GM19455 (cell line): ENCODE data around the gene SMPD4.
A peak's percentile ranks its signal among the peaks of the same experiment; 100 is the strongest.
"Not testable (repeated sequence)": the region's sequence is repeated elsewhere in the genome, so short reads cannot be mapped to it uniquely, and the experiment has no call there.

Experiments used
- ATAC-seq: cut with Tn5 transposase; IDR thresholded peaks from one replicate; pipeline ENCODE4 v1.9.1; 2021; ENCODE audit not compliant: unreplicated experiment

The SMPD4 gene, protein sequence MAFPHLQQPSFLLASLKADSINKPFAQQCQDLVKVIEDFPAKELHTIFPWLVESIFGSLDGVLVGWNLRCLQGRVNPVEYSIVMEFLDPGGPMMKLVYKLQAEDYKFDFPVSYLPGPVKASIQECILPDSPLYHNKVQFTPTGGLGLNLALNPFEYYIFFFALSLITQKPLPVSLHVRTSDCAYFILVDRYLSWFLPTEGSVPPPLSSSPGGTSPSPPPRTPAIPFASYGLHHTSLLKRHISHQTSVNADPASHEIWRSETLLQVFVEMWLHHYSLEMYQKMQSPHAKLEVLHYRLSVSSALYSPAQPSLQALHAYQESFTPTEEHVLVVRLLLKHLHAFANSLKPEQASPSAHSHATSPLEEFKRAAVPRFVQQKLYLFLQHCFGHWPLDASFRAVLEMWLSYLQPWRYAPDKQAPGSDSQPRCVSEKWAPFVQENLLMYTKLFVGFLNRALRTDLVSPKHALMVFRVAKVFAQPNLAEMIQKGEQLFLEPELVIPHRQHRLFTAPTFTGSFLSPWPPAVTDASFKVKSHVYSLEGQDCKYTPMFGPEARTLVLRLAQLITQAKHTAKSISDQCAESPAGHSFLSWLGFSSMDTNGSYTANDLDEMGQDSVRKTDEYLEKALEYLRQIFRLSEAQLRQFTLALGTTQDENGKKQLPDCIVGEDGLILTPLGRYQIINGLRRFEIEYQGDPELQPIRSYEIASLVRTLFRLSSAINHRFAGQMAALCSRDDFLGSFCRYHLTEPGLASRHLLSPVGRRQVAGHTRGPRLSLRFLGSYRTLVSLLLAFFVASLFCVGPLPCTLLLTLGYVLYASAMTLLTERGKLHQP

DNA sequence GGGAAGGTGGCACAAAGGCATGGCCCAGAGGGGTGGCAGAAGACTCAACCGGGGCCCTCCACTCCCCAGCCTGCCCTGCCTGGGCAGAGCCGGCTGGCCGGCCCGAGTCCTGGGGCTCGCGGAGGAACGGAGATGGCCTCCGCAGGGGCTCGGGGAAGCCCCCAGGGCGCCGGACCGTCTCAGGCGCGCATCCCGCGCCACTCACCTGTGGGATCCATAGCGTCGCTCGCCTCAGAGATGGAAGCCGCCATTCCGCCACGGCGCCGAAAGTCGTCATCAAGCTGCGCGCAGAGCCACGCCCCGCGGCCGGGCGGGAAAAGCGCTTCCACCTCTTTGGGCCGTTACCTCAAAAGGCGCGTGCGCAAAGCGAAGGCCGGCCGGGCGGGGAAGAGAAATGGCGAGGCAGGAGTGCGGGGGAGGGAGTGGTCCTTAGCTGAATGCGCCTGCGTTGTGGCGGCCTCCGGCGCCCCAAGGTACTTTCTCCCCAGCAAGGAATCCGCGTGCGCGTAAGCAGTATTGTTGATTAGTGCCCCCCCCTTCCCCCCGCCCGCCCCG, at the start of gene SMPD4:
TSS of gene SMPD4 (minus strand) at position 278 of the 555 bp plus-strand sequence. CDS start 5,010 bp downstream, outside the sequence.
- ATAC-seq, result peak; percentile 47

DNA sequence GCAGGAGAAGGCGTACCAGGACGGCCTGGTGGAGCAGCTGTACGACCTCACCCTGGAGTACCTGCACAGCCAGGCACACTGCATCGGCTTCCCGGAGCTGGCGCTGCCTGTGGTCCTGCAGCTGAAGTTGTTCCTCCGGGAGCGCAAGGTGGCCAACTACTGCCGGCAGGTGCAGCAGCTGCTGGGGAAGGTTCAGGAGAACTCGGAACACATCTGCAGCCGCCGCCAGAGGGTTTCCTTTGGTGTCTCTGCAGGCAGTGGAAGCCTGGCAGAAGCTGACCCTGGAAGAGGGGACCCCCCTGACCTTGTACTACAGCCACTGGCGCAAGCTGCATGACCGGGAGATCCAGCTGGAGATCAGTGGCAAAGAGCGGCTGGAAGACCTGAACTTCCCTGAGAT, 49.5 kb upstream of the SMPD4 start:
- not testable (repeated sequence) for ATAC-seq

DNA sequence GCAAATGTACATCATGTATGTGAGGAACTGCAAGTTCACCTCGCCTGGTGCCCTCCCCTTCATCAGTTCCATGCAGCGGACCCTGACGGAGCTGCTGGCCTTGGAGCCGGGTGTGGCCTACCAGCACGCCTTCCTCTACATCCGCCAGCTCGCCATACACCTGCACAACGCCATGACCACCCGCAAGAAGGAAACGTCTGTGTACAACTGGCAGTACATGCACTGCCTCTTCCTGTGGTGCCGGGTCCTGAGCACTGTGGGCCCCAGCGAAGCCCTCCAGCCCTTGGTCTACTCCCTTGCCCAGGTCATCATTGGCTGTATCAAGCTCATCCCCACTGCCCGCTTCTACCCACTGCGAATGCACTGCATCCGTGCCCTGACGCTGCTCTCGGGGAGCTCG, 49.0 kb upstream of the SMPD4 start:
- ATAC-seq, result not testable (repeated sequence)

DNA sequence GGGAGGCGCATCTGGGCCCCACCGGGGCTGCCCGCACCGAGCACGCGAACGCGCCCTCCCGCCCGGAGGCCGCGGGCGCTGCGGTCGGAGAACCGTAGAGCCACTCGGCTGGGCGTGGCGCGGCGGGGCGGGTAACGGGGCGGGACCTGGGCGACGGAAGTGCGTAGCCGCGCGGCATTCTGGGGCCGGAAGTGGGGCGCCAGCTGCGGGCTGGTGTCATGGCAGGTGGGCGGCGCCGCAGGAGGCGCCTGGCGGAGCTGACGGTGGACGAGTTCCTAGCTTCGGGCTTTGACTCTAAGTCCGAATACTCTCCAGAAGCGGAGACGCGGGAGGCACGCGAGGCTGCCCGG, 47.7 kb upstream of the SMPD4 start:
- ATAC-seq, result not testable (repeated sequence)

DNA sequence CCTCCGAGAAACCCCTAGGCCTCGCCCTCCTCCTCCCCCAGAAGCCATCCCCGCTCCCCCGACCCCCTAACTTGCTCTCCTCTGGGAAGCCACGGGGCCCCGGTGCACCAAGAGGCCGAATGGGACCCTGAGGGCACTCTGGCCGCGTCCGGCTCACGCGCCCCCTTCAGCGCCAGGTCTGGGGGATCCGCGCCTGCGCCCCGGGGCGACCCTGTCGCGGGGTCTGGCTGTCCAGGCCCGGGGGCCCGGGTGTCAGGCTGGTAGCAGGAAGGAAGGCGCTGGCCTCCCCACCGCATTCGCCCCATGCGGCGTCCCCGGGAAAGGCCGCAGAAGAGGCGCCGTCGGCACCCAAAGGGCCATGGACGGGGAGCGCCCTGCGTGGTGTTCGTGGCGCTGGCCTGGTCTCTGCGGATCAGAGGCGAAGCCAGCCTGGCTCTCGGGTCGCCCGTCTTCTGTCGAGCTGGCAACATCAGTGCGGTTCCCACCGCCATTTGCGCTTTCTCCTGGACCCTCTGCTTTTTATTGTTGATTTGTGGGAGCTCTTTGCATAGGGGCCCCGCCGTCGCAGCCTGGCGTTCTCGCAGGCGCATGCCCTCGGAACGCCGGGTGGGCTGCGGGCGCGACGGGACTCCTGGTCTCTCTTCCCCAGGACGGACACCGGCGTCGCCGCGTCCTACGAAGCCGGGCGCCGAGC, 47.2 kb upstream of the SMPD4 start:
- ATAC-seq, result not testable (repeated sequence)

DNA sequence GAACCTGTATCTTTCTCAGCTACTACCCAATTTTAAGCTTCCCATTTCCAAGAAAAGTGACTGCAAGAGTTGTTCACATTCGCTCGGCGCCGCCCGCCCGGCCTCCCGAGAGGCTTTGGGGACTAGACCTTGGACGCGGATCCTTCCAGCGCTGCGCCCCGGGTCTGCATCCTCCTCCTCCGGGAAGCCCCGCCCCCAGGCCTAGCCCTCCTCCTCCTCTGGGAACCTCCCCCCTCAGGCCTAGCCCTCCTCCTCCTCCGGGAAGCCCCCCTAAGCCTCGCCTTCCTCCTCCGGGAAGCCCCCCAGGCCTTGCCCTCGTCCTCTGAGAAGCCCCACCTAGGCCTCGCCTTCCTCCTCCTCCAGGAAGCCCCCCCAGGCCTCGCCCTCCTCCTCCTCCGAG, 46.6 kb upstream of the SMPD4 start:
- ATAC-seq, result not testable (repeated sequence)

DNA sequence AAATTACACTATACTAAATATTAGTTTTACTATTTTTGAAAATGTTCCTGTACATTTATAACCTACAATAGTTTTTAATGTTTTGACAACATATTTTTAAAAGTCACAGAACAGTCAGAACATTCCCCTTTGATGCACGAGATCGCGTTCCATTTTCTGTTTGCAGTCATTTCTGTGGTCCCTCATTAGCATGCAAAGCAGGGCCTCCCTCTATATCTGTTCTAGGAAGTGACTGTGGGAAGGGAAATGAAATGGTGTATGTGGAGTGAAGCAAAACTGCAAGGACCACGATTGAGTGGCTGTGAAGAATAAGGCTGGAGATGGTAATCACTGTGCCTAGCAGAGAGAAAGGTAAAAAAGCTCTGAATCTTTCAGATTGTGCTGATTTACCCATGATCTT, 41.1 kb upstream of the SMPD4 start:
- peak; percentile 81 for ATAC-seq

DNA sequence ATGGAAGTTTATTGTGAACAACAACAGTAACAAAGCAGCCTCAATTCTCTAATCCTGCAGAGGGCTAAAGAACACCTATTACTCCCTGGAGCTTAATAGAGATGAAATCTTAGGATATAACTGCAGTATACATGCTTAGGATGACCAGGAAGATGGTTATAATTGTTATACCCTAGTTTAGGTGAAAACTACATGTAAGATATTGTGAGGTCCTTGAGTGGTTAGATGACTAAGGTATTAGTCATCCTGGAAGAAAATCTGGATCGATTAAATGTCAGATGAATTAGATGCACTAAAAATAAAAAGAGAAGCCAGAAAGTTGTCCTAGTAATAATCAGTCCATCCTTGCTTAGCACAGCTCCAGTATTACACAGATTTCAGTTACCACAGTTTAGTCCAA, 39.1 kb upstream of the SMPD4 start:
- ATAC-seq, result not testable (repeated sequence)

DNA sequence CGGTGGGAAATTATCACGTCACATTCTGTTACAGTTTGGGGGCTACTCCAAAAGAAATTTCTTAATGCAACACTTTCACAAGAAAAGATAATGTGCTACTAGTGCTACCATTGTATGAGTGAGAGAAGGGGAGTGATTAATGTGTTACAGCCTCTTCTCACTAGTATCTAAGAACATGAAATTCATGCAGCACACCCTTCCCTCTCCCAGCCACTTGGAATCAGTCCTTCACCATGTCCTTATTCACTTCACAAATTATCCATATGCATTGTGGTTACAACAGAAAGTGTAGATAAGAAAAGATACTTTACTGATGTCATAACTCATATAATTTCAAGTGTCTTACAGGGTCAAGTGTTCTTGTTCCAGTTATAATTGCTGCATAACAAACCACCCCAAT, 37.7 kb upstream of the SMPD4 start:
- ATAC-seq, result not testable (repeated sequence)

DNA sequence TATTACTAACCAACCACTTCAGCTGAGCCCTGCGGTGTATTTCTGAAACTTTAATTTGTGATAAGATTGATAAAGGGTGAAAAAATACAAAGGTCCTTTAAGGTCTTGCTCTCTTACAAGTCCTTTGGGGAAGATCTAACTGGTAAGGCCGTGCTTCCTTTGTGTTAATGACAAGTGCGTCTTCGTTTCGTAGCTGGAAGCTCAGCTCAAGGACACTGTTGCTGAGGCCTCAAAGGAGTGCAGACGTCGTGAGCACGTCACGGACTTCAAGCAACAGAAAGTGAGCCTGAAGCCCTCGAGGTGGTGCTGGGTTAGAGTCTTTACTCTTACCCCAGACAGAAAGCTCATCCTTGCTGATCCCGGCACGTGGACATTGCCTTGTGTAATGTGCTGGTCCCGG, 25.6 kb upstream of the SMPD4 start:
- not testable (repeated sequence) for ATAC-seq

DNA sequence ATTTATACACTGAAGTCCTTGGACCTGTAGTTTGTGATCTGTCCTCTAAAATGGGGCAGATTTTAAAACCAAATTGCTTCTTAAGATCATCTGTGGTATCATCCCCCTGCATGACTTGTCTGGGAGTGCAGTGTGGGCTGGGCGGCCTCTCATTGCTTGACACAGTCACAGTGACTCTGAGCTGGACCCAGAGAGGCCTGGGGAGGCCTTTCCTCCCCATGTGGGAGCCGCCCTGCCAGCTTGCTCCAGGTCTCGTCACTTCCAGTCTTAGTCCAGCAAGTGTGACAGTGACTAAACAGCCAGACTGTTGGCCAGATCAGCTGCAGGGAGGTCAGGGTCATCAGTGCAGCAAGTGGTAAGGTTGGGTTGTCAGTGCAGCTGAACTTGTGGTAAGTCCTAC, 21.7 kb upstream of the SMPD4 start:
- not testable (repeated sequence) for ATAC-seq

DNA sequence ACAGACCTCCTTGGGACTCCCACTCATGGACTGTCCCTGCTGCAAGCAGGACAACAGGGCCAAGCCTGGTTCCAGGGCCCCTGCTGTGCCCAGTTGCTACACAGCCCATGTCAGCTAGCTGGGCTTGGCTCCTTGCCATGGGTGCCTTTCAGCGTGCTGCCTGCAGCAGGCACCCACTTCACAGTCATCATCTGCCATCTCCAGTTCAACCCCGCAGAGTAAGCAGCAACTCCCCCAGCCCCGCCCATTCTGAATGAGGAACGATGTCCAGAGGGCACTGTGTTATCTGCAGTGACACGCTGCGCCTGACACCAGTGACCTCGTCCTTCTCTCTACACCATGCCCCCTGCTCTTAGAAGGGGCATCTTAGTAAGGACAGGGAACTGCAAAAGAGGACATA, 21.1 kb upstream of the SMPD4 start:
- not testable (repeated sequence) for ATAC-seq

DNA sequence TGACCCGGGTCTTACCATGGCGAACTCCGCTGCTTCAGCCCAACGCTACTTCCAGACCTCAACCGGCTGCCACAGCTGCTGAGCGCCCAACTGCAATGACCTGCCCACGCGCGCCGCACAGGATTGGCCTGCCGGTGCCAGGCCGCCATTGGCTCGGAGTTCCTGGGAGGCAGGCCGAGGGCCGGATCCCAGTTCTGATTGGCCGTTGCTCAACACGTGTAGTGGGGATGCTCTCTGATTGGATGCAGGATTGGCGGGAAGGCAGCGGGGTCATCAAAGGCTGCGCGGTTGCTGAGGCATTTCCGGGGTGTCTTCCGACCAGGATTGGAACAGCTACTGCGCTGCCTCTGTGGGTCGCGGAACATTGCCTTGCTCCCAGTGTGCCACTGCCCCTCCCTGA, 16.9 kb upstream of the SMPD4 start, which contains the start of gene TUBA3E:
TSS of gene TUBA3E (minus strand) at position 97 of the 400 bp plus-strand sequence. CDS start at position 18, 79 bp downstream.
- no peak for ATAC-seq

DNA sequence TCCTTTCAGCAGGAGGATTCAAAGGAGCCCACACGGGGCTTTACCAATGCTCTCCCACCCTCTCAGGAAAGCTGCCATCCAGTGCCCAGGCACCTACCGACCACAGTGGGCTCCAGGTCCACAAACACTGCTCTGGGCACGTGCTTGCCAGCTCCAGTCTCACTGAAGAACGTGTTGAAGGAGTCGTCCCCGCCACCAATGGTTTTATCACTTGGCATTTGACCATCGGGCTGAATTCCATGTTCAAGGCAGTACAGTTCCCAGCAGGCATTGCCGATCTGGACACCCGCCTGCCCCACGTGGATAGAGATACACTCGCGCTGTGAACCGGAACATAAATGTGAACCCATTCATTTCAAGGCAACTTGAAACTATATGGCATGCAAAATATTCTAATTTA, 14.7 kb upstream of the SMPD4 start:
- ATAC-seq, result not testable (repeated sequence)

DNA sequence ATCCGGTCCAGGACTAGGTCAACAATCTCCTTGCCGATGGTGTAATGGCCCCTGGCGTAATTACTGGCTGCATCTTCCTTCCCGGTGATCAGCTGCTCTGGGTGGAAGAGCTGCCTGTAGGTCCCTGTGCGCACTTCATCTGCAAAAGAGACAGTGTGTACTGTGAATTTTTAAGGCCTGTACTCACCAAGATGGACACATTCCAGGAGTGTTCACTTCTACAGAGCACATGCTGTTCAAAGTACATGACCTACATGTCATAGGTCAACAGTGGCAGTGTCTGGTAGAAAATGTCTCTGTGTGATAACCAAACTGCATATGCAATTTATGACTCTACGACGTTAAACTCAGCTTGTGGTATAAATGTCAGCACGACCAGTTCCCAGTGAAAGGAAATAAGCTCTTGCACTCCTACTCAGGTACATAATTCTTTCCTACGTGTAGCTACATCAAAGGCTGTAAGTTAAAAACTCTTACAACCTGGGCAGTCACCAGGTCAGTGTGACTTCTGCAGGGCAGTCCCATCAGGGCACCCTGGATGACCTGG, 13.8 kb upstream of the SMPD4 start:
- not testable (repeated sequence) for ATAC-seq

DNA sequence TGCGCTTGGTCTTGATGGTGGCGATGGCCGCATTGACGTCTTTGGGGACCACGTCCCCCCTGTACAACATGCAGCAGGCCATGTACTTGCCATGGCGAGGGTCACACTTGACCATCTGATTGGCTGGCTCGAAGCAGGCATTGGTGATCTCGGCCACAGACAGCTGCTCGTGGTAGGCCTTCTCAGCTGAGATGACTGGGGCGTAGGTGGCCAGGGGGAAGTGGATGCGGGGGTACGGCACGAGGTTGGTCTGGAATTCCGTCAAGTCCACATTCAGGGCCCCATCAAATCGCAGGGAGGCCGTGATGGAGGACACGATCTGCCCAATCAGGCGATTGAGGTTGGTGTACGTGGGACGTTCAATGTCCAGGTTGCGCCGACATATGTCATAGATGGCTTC, 12.4 kb upstream of the SMPD4 start:
- ATAC-seq, result not testable (repeated sequence)

DNA sequence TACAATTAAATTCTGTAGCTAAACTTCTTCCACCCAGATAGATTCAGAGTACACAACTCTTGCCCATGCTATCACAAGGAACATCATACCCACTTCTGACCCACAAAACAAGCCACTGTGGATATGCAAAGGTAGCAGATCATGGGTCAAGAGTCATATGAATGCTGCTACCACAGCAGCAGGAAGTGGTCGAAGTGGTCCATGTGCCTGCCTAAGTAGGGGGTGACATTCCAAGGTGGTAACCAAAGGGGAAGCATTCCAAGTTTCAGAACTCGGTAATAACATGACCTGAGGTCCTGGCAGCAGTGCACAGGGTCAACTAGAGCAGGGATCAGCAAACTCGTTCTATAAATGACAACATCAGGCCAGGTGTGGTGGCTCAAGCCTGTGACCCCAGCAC, 11.0 kb upstream of the SMPD4 start:
- not testable (repeated sequence) for ATAC-seq

DNA sequence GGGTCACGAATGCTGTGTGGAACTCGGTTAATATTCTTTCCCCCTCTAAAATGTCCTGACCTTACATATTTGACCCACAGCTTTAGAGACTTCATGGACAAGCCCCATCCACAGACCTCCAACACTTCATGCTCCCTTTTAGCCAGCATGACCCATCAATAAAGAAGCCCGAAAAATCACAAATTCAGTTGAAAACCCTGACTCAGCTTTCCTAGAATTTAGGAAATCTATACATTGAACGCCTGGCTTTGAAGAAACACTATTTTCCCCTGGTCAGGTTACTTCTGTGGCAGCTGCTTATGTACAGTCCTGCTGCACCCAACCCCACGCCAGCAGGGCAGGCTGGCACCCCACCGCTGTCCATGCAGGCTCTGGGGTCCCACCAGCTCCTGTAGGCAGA, 9.9 kb upstream of the SMPD4 start:
- not testable (repeated sequence) for ATAC-seq

DNA sequence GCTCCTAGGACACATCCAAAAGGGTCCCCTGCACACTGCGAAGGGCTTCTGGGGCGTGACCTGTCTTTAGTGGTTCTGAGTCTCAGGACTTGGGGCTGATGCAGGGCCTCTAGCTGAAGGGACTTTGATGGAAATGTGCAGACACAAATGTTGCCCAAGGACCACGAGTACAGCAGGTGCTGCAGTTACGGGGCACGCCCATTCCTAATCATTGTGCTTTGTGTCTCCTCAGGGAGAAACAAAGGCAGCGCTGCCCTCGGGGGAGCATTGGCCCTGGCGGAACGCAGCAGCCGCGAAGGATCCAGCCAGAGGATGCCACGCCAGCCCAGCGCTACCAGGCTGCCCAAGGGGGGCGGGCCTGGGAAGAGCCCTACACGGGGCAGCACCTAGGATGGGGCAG, 8.8 kb upstream of the SMPD4 start:
- ATAC-seq, result no peak

DNA sequence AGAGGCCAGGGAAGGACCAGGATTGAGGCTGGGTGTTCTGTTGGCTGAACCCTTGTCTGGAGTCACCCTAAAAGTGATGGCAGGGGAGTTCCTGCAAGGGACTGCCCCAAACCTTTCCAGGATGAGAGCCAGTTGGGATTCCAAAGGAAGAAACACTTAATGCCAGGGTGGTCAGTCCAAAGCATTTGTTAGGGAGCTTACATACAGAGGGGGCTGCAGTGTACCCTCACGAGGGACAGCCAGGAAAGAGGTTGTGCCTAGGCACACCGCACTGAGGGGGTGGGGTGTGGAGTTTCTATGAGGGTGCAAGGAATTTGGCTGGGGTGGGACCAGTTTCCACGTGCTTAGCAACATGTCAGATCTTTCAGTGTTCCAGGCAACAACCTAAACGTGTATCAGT, 7.6 kb upstream of the SMPD4 start:
- ATAC-seq, result not testable (repeated sequence)
